Measurements from ENCODE around the gene WDR81. TPM values are rescaled to one million over a fixed set of nuclear protein-coding genes. Genes with fewer than 3 reads are reported as not detected.
A peak's percentile ranks its signal among the peaks of the same experiment; 100 is the strongest.

The WDR81 gene
- polyA plus RNA-seq, 2 of the 4 experiments (the other 2 are of a cell fraction), result 4.9 to 26.8 TPM

DNA sequence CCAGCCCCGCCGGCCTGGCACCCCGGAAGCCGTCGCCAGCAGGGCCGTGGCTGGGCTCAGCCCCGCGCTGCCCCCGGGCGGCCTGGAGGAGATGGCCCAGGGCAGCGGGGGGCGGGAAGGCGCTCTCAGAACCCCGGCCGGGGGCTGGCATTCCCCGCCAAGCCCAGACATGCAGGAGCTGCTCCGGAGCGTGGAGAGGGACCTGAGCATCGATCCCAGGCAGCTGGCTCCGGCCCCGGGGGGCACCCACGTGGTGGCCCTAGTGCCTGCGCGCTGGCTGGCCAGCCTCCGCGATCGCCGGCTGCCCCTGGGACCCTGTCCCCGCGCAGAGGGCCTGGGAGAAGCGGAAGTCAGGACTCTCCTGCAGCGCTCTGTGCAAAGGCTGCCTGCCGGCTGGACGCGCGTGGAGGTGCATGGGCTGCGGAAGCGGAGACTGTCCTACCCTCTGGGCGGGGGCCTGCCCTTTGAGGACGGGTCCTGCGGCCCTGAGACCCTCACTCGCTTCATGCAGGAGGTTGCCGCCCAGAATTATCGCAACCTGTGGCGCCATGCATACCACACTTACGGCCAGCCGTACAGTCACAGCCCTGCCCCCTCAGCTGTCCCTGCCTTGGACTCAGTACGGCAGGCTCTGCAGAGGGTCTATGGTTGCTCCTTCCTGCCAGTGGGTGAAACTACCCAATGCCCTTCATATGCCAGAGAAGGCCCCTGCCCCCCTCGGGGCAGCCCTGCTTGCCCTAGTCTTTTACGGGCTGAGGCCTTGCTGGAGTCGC, 551 bp downstream of the WDR81 start (continued):
- TF ChIP-seq CHD4 (IDR thresholded peaks at IDR 0.05; ENCODE audit: borderline replicate concordance), result no peak
- TF ChIP-seq GATA3 (IDR thresholded peaks at IDR 0.05; ENCODE audit: borderline replicate concordance), result no peak
- no peak for TF ChIP-seq RARB (CRISPR knock-in tag; IDR thresholded peaks at IDR 0.05)
- no peak for TF ChIP-seq JUNB (IDR thresholded peaks at IDR 0.05)
- TF ChIP-seq CEBPB (IDR thresholded peaks at IDR 0.05), result no peak
- no peak for TF ChIP-seq HOXB5 (CRISPR knock-in tag; IDR thresholded peaks at IDR 0.05)
- no peak for TF ChIP-seq FOXS1 (CRISPR knock-in tag; IDR thresholded peaks at IDR 0.05)
- no peak; the same call in 1 of the 2 replicates for TF ChIP-seq MYC (IDR thresholded peaks at IDR 0.05; ENCODE audit: borderline replicate concordance, low read length)
- TF ChIP-seq ESRRA (IDR thresholded peaks at IDR 0.05; ENCODE audit: borderline replicate concordance, low read length), result no peak
- TF ChIP-seq, protein P1, sequence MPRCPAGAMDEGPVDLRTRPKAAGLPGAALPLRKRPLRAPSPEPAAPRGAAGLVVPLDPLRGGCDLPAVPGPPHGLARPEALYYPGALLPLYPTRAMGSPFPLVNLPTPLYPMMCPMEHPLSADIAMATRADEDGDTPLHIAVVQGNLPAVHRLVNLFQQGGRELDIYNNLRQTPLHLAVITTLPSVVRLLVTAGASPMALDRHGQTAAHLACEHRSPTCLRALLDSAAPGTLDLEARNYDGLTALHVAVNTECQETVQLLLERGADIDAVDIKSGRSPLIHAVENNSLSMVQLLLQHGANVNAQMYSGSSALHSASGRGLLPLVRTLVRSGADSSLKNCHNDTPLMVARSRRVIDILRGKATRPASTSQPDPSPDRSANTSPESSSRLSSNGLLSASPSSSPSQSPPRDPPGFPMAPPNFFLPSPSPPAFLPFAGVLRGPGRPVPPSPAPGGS (IDR thresholded peaks at IDR 0.05), result no peak
- TF ChIP-seq HOXA7 (CRISPR knock-in tag; IDR thresholded peaks at IDR 0.05), result no peak
- peak; percentile 83; the same call in 1 of the 2 replicates for TF ChIP-seq RNF2 (IDR thresholded peaks at IDR 0.05; ENCODE audit: borderline replicate concordance, low read depth)
- TF ChIP-seq, protein P2, sequence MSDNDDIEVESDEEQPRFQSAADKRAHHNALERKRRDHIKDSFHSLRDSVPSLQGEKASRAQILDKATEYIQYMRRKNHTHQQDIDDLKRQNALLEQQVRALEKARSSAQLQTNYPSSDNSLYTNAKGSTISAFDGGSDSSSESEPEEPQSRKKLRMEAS (IDR thresholded peaks at IDR 0.05), result no peak; the same call in 1 of the 2 replicates
- TF ChIP-seq KDM5A (IDR thresholded peaks at IDR 0.05), result peak; percentile 36; the same call in 1 of the 2 replicates
- no peak for TF ChIP-seq KDM1A (IDR thresholded peaks at IDR 0.05; ENCODE audit: low read depth)
- TF ChIP-seq JUN (IDR thresholded peaks at IDR 0.05), result peak in 1 of 2 experiments; percentile 48; a peak in 1 of 5 replicates
- TF ChIP-seq ZNF302 (CRISPR knock-in tag; IDR thresholded peaks at IDR 0.05), result no peak
- no peak for TF ChIP-seq RCOR1 (IDR thresholded peaks at IDR 0.05; ENCODE audit: low read depth, low read length)
- no peak for TF ChIP-seq ZSCAN20 (CRISPR knock-in tag; IDR thresholded peaks at IDR 0.05)
- no peak for TF ChIP-seq NPAS2 (CRISPR knock-in tag; IDR thresholded peaks at IDR 0.05; ENCODE audit: borderline replicate concordance)
- no peak for TF ChIP-seq TP53 (CRISPR knock-in tag; IDR thresholded peaks at IDR 0.05)
- no peak for TF ChIP-seq CHD2 (IDR thresholded peaks at IDR 0.05; ENCODE audit: low read length, partially characterized antibody)
- TF ChIP-seq HEYL (CRISPR knock-in tag; IDR thresholded peaks at IDR 0.05), result no peak
- no peak for TF ChIP-seq POLR2A (IDR thresholded peaks at IDR 0.05; ENCODE audit: low read length)
- no peak for TF ChIP-seq CBX8 (IDR thresholded peaks at IDR 0.05)
- TF ChIP-seq SREBF2 (IDR thresholded peaks at IDR 0.05), result no peak
- TF ChIP-seq MAFK (IDR thresholded peaks at IDR 0.05; ENCODE audit: partially characterized antibody), result no peak
- no peak for TF ChIP-seq FOSL2 (IDR thresholded peaks at IDR 0.05)
- no peak for TF ChIP-seq FOSL2 (CRISPR knock-in tag; IDR thresholded peaks at IDR 0.05)
- TF ChIP-seq, protein P3, sequence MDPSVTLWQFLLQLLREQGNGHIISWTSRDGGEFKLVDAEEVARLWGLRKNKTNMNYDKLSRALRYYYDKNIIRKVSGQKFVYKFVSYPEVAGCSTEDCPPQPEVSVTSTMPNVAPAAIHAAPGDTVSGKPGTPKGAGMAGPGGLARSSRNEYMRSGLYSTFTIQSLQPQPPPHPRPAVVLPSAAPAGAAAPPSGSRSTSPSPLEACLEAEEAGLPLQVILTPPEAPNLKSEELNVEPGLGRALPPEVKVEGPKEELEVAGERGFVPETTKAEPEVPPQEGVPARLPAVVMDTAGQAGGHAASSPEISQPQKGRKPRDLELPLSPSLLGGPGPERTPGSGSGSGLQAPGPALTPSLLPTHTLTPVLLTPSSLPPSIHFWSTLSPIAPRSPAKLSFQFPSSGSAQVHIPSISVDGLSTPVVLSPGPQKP (IDR thresholded peaks at IDR 0.05; ENCODE audit: low read depth, low read length), result no peak

Data from A549 (cell line).